Right lobe of liver (tissue), 6 donors: ENCODE results near the gene MED25. TPM values are rescaled to one million over a fixed set of nuclear protein-coding genes. Genes with fewer than 3 reads are reported as not detected.

ENCODE experiments used
- ATAC-seq, 4 donors: fragments of 200-7000 bp; cut with Tn5 transposase; one replicate each; pipeline ENCODE4 v1.9.1; 2020; ENCODE audit warnings: mild to moderate bottlenecking in 4 of 4, moderate library complexity in 4 of 4
- DNase-seq, 3 donors: peaks; one replicate each; pipeline ENCODE4 v3.0.0-alpha.2; 2020
- H3K27ac ChIP-seq, 3 donors: fragments of 200-600 bp; one replicate each; pipeline ENCODE4 v1.8.0; 2022
- H3K27me3 ChIP-seq, 2 donors: fragments of 200-600 bp; one replicate each; pipeline ENCODE4 v1.8.0; 2022
- H3K36me3 ChIP-seq, 4 donors: fragments of 200-600 bp; sonication (generic) in 1 of 4; one replicate each; pipeline versions ENCODE4 v1.5.1 to v1.8.0; 2017 to 2022; ENCODE audit warnings: control low read depth in 1 of 4
- H3K4me1 ChIP-seq, 4 donors: fragments of 200-600 bp; sonication (generic) in 1 of 4; one replicate each; pipeline versions ENCODE4 v1.5.1 to v1.8.0; 2017 to 2022; ENCODE audit warnings: control low read depth in 1 of 4
- H3K4me3 ChIP-seq, 3 donors: fragments of 200-600 bp; one replicate each; pipeline ENCODE4 v1.8.0; 2022
- H3K9me3 ChIP-seq, 4 donors: fragments of 200-600 bp; sonication (generic) in 1 of 4; one replicate each; pipeline versions ENCODE4 v1.5.1 to v1.8.0; 2017 to 2022; ENCODE audit warnings: control low read depth in 1 of 4
- POLR2A ChIP-seq: fragments of 450-650 bp; IDR thresholded peaks from one replicate; pipeline ENCODE4 v1.6.1; 2017; ENCODE audit warnings: antibody characterized with exemption, mild to moderate bottlenecking
- WGBS: methylation state at CpG from one replicate; pipeline ENCODE4 v1.1.6; 2018; ENCODE audit warnings: low coverage, low lambda C conversion rate; ENCODE audit not compliant: insufficient coverage; ENCODE audit errors: missing lambda C conversion rate; 5-methylcytosine and 5-hydroxymethylcytosine counted together
- intact Hi-C, 2 donors: fragments of 100-400 bp; cut with DNase I; formaldehyde crosslinking; loops; one replicate each; pipeline versions ENCODE4 v1.11.2 to v1.14.1; 2022
- total RNA-seq, 6 experiments: library from RNA; depleted of rRNA in 2 of 6; stranded (reverse); fragments of >200 nt in 2 of 6; fragmentation: NEBNext Ultra II Directional in 3 of 6; extraction: Animal tissue kit (Norgen Biotek cat#: 25700) in 3 of 6; gene quantifications; one replicate each; pipeline versions ENCODE4 v1.1.0 to v1.2.4, GENCODE V29; 2016 to 2023
- TF ChIP-seq, protein P1 (sequence below), 4 donors: fragments of 200-600 bp in 3 of 4; fragments of 450-650 bp in 1 of 4; IDR thresholded peaks; one replicate each; pipeline versions ENCODE4 v1.5.1 to v1.8.0; 2016 to 2022; ENCODE audit warnings: antibody characterized with exemption in 4 of 4, mild to moderate bottlenecking in 2 of 4
- donor health status: DM: no; HTN: yes; CAD: no.
- donor health status: DM: no; HTN: no; CAD: no.
- donor health status: DM: no; HTN: no; CAD: no.
- donor health status: DM: no; HTN: yes; CAD: no.
- donor health status: DM: no; HTN: yes; CAD: no.

The MED25 gene
- total RNA-seq, 6 experiments from 2014 or later: 9.9 to 16.3 (median 11.8) TPM

DNA sequence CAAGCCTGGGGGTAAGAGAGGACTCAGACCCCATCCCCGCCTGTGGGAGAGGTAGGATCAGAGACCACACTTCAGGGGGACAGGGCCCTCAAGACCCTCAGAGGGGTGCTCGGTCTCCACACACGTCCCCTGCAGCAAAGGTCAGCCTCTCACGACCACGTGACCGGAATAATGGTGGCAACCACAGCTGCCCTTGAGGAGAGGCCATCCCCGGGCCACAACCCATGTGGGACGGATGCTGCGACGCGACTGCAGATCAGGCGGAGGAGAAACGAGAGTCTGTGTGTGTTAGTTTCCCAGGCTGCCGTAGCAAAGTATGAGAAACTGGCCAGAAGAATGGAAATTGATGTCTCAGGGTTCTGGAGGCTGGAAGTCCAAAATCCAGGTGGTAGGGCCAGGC lies 8.9 kb downstream of the MED25 start:
- no peak for DNase-seq
- 94% methylated on average over 8 of the region's 14 CpGs for WGBS
- TF ChIP-seq, protein P1, sequence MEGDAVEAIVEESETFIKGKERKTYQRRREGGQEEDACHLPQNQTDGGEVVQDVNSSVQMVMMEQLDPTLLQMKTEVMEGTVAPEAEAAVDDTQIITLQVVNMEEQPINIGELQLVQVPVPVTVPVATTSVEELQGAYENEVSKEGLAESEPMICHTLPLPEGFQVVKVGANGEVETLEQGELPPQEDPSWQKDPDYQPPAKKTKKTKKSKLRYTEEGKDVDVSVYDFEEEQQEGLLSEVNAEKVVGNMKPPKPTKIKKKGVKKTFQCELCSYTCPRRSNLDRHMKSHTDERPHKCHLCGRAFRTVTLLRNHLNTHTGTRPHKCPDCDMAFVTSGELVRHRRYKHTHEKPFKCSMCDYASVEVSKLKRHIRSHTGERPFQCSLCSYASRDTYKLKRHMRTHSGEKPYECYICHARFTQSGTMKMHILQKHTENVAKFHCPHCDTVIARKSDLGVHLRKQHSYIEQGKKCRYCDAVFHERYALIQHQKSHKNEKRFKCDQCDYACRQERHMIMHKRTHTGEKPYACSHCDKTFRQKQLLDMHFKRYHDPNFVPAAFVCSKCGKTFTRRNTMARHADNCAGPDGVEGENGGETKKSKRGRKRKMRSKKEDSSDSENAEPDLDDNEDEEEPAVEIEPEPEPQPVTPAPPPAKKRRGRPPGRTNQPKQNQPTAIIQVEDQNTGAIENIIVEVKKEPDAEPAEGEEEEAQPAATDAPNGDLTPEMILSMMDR (IDR thresholded peaks at IDR 0.05): no peak
- no peak for TF ChIP-seq POLR2A
- Histone ChIP-seq H3K36me3 (peaks cover 0 to 16% (median 3%) of the 10 kb centered on the region in 4 donors), H3K27ac (no peak overlapping the region), H3K4me3 (no peak overlapping the region), H3K27me3 (no peaks in the 10 kb centered on the region), H3K4me1 (no peaks in the 10 kb centered on the region), H3K9me3 (no peaks in the 10 kb centered on the region)
- intact Hi-C loops: no loop called here
- no peak for ATAC-seq

DNA sequence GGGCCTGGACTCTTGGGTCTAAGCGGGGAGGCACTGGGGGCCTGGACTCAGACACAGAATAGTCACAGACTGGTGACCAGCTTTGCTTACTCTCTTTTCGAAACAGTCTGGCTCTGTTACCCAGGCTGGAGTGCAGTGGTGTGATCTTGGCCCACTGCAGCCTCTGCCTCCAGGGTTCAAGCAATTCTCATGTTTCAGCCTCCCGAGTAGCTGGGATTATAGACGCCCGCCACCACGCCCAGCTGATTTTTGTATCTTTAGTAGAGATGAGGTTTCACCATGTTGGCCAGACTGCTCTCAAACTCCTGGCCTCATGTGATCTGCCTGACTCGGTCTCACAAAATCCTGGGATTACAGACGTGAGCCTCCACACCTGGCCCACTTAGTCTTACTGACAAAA lies 11.1 kb downstream of the MED25 start:
- no peaks in the 10 kb centered on the region for H3K4me1 ChIP-seq
- H3K27me3 ChIP-seq: no peaks in the 10 kb centered on the region
- TF ChIP-seq, protein P1 (IDR thresholded peaks at IDR 0.05): no peak
- no peak for TF ChIP-seq POLR2A
- no peak for DNase-seq
- no peak for ATAC-seq
- peaks cover 0 to 11% (median 3%) of the 10 kb centered on the region in 4 donors for H3K36me3 ChIP-seq
- no peak overlapping the region for H3K27ac ChIP-seq
- WGBS: 95% methylated on average over 4 of the region's 8 CpGs
- intact Hi-C loops: no loop called here
- no peaks in the 10 kb centered on the region for H3K9me3 ChIP-seq
- H3K4me3 ChIP-seq: no peak overlapping the region

DNA sequence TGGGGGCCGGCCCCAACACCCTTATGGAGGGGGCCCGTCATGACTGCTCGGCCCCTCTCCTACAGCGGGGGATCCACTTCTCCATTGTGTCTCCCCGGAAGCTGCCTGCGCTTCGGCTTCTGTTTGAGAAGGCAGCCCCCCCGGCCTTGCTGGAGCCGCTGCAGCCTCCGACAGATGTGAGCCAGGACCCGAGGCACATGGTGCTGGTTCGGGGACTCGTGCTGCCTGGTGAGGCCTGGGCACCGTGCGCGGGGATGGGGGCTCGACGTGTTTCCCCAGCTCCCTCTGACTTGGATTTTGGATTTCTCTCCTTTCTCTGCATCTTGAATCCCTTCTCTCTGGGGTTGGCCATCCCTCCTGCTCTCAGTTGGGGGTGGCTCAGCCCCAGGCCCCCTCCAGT lies 11.6 kb downstream of the MED25 start:
- ATAC-seq: no peak
- WGBS: no CpG with 5 or more reads among the region's 18 CpGs
- Histone ChIP-seq H3K4me3 (no peak overlapping the region), H3K9me3 (no peaks in the 10 kb centered on the region), H3K36me3 (peaks cover 0 to 15% (median 3%) of the 10 kb centered on the region in 4 donors), H3K4me1 (no peaks in the 10 kb centered on the region), H3K27ac (no peak overlapping the region), H3K27me3 (no peaks in the 10 kb centered on the region)
- no peak for TF ChIP-seq POLR2A
- TF ChIP-seq, protein P1 (IDR thresholded peaks at IDR 0.05): no peak
- intact Hi-C loops: no loop called here
- no peak for DNase-seq

DNA sequence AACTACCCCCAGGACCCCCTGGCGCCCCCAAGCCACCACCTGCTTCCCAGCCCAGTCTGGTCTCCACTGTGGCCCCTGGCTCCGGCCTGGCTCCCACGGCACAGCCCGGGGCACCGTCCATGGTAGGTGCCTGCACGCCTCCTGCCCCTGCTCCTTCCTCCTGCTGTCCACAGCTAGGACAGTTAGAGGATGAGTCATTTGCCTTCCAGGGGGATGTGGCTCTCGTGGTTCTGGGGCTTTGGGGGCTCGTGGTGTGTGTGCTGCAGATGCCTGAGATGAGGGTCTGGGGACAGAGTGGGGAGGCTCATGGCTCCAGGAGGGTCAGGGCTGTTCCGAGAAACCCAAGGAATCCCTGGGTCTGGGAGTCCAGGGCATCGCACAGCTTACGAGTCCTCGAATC lies 12.7 kb downstream of the MED25 start:
- no peak for ATAC-seq
- H3K27ac ChIP-seq: no peak overlapping the region
- TF ChIP-seq, protein P1 (IDR thresholded peaks at IDR 0.05): no peak
- no peak for TF ChIP-seq POLR2A
- no peaks in the 10 kb centered on the region for H3K9me3 ChIP-seq
- DNase-seq: no peak
- peaks cover 0 to 21% (median 3%) of the 10 kb centered on the region in 4 donors for H3K36me3 ChIP-seq
- 83% methylated on average over 2 of the region's 12 CpGs for WGBS
- H3K4me1 ChIP-seq: no peaks in the 10 kb centered on the region
- intact Hi-C loops: no loop called here
- no peaks in the 10 kb centered on the region for H3K27me3 ChIP-seq
- H3K4me3 ChIP-seq: no peak overlapping the region

DNA sequence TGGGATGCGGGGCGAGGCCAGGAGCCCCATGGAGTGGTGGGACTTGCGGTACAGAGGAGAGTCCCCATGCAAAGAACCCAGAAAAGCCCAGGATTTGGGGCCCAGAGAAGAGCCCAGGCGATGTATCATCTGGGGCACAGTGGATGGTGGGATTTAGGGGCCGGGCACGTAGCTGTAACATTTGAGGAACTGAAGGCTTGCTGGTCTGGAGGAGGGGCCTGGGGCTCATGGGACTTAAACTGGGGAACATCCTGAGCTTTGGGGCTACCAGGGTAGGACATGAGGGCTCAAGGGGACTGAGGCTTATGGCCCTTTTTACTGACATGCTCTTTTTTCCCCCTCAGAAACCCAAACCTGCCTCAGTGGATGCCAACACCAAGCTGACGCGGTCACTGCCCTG lies 13.5 kb downstream of the MED25 start:
- H3K4me3 ChIP-seq: no peak overlapping the region
- ATAC-seq (no peak), DNase-seq (no peak)
- H3K27me3 ChIP-seq: no peaks in the 10 kb centered on the region
- TF ChIP-seq, protein P1 (IDR thresholded peaks at IDR 0.05): no peak
- no peak for TF ChIP-seq POLR2A
- 70% methylated on average over 3 of the region's 8 CpGs for WGBS
- H3K27ac ChIP-seq: no peak overlapping the region
- intact Hi-C loops: no loop called here
- H3K36me3 ChIP-seq: peaks cover 0 to 23% (median 3%) of the 10 kb centered on the region in 4 donors
- no peaks in the 10 kb centered on the region for H3K9me3 ChIP-seq
- no peaks in the 10 kb centered on the region for H3K4me1 ChIP-seq
